Suppressor macrophage treated with lipopolysaccharide for 1 hour (primary cell): ENCODE results near the gene TRAPPC2.
"Not testable (repeated sequence)": the region's sequence is repeated elsewhere in the genome, so short reads cannot be mapped to it uniquely, and the experiment has no call there.

ENCODE experiments used
- DNase-seq, 3 donors: peaks; one replicate each; pipeline ENCODE4 v3.0.0-alpha.2; 2020 to 2022

Gene TRAPPC2

DNA sequence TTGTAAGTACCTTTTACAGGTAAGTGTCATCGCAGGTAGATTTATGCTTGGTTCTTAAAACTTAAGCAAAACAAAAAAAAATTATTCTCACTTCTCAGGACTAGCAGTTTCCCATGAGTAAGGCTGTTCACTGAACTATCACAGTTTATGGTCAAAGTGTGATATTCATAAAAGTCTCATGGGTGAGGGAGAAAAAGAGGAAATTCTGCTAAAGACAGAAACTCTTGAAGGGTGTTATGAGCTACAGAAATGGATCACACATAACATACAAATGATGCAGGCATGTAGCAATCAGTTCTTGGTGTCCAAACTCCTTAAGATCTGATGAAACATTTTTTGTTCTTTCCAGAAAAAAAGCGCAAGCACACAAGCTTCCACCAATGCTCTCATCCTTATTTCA, 37.0 kb downstream of the TRAPPC2 start:
- peak; percentile 16 to 69 (median 66) for DNase-seq

DNA sequence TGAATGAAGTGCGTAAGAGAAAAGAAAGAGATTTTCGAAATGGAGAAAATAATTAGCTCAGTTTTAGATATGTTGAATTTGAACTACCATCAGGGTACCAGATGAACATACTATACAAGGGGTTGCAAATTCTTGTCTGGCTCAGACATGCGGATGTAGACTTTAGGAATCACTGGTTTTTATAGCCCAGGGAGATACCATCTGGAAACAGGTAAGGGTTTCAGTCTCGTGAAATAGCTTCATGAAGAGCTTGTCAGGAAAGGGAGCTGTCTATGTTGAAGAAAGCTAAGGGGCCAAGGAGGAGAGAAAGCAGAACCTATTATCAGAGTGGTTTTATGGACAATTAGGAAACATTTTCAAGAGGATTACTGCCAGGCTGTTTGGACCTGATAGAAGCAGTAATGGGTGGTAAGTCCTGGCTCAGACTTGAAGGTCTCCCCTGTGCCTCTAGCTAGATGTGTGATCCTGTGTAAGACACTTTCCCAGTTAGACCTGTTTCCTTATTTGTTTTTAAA, 38.8 kb downstream of the TRAPPC2 start:
- DNase-seq = no peak

DNA sequence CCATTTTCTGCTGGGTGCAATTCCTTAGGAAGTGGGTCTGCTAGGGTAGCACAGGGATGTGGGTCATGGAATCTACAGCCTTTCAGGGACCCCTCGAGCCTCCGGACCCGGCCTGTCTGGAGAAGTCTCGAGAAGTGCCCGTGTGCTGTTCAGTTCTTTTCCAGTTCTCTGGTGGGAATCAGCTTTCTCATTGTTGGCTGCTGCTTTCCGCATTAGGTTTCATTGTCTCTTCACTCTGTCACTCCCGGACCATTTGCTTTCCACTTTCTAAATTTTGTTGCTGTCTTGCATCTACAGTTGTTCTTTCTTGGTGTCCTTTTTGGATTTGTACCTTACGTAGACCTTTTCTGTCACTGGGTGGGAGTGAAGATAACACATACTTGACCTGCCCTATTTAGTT, 39.4 kb downstream of the TRAPPC2 start:
- no peak for DNase-seq

DNA sequence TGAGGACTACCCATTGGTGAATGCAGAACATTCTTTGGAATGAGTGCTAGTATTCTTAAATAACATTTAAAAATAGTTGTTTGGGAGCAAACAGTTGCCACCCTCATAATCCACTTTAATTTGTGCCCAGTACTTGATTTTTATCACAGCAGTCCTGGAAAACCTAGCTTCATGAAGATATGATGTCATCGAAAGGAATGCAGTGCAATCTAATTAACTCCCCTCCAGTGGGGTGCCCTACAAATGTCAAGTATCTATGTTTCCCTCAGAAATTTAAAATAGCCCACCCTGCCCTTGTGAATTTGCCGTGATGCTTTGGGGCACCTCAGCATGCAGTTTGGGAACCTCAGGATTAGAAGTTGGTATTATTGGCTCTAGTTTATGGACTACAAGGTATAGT, 40.1 kb downstream of the TRAPPC2 start:
- no peak for DNase-seq

DNA sequence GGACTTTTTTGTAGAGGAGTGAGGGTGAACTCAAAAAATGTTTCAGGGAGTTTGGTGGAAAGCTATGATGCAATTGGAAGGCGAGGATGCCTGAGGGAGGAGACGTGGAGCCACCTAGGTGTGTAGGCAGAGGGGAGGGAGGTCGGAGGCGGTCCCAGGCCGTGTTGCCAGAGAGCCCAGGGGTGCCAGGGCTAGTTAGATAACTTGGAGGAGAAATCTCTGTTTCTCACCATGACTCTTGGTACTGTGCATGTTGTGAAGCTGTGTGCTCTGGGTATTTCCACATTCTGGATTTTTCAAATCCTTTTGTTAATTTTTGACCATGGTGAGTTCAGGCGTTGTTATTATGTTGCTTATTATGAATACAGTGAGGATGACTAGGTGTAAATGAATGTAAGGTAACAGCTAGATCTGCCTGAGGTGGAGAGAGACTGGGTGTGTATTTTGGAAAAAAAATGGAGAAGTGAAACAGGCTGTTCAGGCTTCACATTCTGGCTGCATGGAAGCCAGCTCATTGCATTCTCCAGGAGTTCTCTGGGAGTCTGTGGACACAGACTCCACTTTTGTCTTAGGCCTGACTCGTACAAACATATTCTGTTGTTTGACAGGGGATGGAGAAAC, 41.0 kb downstream of the TRAPPC2 start:
- DNase-seq = peak; percentile 26 to 44 (median 26)

DNA sequence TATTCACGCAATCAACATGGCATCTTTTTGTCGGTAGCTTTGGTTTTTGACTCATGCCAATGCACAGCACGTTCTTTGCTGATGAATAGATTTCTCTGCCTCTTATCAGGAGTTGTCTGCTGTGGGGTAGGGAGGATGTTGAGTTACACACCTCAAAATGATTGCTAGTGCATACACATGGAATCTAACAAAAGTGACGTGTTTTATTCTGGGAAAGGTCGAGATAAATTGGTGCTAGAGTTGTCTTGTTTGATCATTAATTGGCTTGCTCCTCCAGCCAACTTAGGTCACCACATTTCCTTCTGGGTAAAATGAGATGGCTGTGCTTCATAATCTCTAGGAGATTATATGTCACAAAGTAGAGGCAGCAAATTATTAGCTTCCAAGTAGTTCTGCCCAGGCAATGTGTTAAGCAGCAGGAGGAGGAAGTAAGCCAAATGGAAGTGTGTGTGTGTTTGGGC, 41.6 kb downstream of the TRAPPC2 start:
- no peak for DNase-seq

DNA sequence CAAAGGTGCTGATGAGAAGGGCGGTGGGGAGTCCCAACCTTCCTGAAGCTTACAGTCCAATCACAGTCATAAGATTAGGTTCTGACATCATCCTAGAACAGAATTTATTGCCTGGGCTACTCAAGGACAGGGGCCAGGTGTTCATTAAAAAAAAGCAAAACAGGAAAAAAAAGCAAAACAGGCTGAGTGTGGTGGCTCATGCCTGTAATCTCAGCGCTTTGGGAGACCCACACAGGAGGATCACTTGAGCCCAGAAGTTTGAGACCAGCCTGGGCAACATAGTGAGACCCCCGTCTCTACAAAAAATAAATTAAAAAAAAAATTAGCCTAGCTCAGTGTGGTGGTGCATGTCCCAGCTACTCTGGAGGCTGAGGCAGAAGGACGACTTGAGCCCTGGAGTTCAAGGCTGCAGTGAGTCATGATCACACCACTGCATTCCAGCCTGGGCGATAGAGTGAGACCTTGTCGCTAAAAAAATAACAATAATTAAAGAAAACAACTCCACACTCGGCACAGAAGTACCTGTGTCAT, 42.5 kb downstream of the TRAPPC2 start:
- no peak for DNase-seq

DNA sequence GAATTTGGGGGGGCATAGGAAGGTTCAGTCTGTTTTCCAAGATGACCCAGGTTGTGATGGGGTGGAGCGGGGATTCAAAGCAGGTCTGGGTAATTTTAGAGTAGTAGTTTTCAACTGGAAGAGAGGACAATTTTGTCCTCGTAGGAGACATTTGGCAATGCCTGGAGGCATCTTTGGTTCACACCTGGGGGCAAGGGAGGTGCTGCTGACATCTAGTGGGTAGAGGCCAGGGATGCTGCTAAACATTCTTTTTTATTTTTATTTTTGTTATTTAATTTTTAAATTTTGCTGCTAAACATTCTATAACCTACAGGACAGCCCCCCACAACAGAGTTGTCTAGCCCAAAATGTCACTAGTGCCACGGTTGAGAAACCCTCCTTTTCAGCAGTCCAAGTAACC, 43.6 kb downstream of the TRAPPC2 start:
- DNase-seq = no peak

DNA sequence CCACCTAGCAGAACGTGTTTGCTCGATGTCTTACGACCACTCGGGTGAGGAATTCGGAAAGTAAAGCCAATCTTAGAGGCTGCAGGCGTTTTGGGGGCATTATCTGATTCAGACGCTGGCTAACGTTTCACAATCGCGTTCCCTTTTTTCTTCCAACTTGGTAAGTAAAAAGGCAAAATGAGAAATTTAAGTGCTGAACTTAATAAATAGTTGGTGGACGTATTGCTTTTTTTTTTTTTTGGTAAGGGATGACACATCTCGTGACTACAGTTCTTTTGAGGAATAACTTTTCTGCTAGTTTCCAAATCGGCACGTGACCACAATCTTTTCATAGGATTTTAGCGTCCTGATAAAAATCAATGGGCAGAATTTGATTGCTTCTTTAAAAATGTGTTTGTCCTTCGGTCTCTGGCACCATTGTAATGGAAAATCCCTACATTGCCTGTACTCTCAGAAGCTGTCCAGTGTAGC, 44.6 kb downstream of the TRAPPC2 start:
- DNase-seq = peak; percentile 37 to 72 (median 67)

DNA sequence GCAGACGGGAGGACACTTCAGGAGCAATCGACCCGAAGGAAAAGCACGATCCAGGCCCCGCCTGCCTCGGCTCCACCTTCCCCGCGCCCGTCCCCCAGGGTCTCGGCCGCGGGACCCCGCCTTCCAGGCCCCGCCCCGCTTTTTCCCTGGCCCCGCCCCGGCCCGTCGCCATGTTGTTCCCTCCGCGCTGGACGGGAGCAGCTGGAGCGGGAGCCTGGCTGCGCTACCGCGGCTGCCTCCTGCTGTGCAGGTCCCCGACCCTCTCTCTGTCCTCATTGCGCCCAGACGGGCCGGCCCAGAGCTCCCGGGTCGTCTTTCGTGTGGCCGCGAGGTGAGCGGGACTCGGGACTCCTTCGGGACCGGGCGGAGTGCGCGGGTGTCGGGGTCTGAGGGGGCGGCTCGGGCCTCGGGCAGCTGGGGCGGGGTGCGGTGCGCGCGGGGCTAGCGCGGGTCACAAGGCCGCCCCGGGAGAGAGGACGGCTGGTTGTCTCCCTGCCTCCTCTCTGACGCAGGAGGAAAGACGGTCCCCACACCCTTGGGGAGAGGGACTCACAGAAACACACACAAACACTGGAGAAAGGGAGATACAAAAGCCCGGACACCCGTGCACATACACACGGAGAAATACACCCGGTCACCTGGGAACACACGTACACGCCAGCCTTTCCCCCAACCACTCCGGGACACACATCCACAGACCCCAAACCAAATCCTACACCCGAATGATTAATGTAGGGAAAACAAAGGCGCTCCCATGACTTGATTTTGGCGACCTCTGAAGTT, 45.3 kb downstream of the TRAPPC2 start, which contains the start of gene RAB9A:
Gene RAB9A (plus strand): TSS at position 171 of the 783 bp plus-strand sequence. CDS start 19,619 bp downstream, outside the sequence.
- peak; percentile 77 to 92 (median 85) for DNase-seq

DNA sequence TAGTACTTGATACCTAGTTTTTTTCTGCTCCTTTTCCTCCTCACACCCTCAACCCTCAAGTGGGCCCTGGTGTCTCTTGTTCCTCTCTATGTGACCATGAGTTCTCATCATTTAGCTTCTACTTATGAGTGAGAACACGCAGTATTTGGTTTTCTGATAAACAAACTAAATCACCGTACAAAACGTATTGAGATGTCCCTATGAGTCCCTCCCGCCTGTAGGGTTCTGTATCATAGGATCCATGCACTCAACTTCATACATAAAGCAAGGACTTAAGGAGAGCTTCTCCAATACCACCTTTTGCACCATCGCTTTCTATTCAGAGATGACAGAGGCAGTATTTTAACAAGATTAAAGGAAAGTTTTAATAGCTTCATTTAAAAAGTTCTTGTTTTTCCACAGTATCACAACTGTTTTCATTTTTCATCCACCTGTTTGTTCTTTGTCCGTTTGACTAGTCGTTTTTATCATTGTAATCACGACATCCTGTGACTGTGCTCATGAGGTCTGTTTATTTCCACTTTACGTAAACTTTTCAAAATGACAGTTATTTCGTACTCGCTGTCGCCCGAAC, 45.9 kb downstream of the TRAPPC2 start:
- no peak for DNase-seq

DNA sequence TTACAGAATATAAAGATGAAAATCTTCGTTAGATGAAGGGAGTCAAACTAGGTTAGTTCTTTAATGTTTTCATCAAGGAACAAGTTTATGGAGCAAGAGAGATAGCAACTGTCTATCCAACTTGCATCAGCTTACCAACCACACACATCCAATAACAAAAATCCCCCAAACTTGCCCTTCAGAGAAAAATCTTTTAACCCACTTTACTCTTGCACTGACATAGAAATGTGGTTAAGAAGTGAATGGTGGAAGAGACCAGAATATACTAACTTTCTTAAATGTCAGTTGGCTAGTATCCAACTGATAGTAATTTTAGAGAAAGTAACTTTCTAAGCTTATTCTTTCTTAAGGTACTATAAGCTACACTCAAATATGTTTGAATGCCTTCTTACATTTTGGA, 47.2 kb downstream of the TRAPPC2 start:
- peak in 1 of 3 donors; percentile 26 for DNase-seq

DNA sequence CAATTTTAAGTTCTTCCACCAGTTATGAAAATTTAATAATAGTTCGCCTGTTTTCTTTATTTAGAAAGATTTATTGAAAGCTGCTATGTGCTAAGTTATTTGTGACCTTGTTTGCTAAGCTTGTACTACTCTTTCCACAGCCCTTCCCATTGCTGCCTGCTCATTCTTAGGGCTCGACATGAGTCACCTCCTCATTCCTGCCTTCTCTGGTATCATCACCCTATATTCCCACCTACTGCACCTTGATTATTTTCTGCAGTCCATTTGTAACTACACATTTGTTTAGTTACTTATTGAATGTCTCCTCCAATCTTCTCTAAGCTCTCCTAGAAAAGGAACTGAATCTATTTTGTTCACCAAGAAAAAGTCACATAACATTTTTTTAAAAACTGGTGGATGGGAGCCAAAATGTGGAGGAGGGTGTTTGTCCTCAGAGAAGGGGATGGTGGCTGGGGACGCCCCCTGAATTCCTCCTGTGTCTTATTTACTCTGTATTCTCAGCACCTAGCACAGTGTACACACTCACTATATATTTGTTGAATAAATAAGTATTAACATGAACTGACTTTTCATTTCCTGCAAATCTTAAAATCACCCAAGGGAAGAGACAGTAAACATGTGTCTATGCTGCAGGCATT, 49.2 kb downstream of the TRAPPC2 start:
- DNase-seq = no peak

DNA sequence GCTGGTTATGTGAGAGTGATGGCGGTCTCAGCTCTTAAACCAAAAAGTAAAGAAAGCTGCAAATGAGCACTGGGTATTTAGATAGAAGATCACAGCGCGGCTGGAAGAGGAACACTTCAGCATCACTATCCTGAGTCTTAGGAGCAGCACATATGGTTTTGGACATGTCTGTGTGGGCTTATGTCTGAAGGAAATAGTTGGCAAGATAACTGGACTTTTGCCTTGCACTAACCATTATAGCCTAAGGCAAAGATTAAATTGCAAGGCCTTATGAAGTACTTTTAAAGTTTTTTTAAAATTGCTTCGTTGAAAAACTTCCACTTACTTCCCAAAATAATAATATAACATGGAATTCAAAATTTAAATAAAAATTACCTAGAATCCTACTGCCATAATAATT, 50.1 kb downstream of the TRAPPC2 start:
- no peak for DNase-seq

DNA sequence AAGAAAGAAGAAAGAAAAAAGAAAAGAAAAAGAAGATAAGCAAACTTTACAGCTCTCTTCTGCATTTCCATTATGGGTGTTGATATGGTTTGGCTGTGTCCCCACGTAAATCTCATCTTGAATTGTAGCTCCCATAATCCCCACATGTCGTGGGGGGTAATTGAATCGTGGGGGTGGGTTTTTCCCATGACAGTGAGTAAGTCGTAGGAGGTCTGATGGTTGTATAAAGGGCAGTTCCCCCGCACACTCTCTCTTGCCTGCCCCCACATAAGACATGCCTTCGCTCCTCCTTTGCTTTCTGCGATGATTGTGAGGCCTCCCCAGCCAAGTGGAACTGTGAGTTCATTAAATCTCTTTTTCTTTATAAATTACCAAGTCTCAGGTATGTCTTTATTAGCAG, 52.8 kb downstream of the TRAPPC2 start:
- DNase-seq = no peak

DNA sequence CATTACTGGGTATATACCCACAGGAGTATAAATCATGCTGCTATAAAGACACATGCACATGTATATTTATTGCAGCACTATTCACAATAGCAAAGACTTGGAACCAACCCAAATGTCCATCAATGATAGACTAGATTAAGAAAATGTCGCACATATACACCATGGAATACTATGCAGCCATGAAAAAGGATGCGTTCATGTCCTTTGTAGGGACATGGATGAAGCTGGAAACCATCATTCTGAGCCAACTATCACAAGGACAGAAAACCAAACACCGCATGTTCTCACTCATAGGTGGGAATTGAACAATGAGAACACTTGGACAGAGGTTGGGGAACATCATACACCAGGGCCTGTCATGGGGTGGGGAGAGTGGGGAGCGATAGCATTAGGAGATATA, 54.7 kb downstream of the TRAPPC2 start:
- not testable (repeated sequence) for DNase-seq

DNA sequence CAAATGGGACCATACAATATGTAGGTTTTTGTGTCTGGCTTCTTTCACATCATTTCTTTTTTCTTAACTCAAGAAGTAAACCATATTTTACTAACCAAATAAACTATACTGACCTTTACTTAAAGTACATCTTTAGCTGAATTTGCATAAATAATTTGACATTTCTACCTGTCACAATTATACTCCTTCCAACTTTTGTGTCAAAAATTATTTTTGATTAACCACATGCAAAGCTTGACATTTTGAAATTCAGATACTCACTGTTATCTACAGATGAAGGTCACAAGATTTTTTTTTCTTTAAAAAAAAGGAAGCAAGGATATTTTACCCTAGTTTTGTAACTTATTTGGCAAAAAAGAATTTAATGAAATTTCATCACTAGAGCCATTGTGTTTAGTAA, 57.5 kb downstream of the TRAPPC2 start:
- DNase-seq = no peak

DNA sequence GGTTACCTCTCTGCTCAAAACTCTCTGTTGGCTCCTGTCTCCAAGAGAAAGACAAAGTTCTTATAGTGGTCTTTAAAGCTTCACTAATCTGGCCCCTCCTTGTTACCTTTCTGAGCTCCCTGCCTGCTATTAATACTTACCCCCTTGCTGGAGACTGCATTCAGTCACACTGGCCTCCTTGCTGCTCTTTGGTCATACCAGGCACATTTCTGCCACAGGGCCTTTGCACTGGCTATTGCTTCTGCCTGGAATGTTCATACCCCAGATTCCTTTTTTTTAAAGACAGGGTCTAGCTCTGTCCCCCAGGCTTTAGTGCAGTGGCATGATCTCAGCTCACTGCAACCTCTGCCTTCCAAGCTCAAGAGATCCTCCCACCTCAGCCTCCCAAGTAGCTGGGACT, 61.4 kb downstream of the TRAPPC2 start:
- no peak for DNase-seq

DNA sequence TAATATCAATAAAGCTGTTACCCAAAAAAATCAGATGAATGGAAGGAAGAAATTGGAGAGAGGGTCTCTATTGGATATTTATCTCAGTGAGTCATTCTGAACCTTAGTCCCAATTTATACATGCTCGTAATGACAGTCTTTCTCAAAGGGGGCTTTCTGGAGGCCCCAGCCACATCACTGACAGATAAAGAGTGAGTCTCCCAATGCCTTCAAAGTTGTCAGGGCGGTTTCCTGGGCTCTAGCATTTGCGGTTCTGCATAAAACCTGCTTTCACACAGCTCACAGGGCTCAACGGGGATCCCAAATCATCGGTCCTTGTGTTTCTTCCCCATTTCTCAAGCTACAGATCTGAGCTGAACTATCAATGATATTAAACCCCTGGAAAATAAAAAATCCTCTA, 64.2 kb downstream of the TRAPPC2 start:
- DNase-seq = no peak

DNA sequence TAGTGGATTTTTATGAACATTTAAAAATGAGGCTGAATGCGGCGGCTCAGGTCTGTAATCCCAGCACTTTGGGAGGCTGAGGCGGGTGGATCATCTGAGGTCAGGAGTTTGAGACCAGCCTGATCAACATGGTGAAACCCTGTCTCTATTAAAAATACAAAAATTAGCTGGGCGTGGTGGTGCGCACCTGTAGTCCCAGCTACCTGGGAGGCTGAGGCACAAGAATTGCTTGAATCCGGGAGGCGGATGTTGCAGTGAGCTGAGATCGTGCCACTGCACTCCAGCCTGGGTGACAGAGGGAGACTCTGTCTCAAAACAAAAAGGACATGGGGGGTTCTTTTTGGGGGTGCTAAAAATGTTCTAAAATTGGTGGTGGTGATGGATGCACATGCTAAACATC, 64.7 kb downstream of the TRAPPC2 start:
- not testable (repeated sequence) for DNase-seq

DNA sequence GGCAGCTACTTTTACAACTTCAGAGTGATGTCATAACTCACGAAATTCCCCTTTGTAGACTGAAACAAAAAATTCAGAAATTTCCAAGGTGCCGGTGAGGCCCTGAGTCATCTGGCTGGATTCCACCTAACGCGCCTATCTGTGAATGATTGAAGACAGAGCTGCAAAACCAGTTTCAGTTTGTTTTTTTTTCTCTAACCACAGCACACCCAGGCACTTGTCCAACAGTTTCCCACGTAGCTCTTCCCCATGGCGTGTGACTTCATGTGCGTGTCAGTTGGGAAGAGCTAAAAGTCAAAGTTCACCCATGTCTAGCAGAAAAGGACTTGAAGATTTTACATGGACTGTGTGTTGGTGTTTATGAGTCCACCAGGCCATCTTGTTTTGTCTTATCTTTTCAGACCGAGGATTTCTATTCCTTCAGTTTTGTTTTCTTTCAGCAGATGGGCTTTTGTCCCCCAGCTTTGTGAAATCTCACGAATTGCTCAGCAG, 65.1 kb downstream of the TRAPPC2 start:
- peak; percentile 80 to 92 (median 86) for DNase-seq

DNA sequence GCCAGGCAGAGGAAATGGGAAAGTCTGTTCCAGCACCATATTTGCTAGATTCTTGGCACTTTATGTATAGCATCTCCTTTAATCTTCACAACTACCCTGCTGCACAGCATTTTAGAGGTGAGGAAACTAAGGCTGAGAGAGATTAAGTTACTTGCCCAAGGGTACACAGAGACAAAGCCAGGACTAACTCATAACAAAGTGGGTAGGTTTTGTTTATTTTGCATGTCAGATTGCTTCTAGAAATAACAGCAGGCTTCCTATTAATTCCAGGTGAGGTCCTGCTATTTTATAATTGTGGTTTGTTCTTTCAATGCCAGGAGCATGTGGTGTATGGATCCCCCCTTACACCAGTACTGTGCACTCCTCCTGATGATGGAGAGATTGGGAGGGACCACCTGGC, 66.5 kb downstream of the TRAPPC2 start:
- no peak for DNase-seq

DNA sequence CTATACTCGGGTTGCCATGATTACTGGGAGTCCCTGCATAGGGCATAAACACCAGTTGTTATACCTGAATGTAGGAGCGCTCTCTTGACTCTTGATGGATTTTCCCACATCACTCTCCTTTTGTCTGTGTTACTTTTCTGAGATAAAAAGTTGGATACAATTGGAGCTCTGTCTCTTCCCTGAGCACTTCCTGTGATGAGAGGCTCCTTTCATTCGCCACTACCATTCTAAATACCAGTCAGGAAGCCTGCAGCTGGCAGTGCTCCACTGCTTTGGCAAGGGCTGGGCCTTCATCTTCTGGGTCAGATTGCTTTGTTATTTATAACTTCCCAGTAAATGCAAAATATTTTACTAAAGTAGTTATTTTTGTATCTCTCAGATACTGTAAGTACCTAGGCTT, 67.6 kb downstream of the TRAPPC2 start:
- DNase-seq = no peak
